Fibroblast of lung (primary cell): Measurements from ENCODE around the gene RIN1. TPM values are rescaled to one million over a fixed set of nuclear protein-coding genes. Genes with fewer than 3 reads are reported as not detected.

ENCODE experiments used
- DNase-seq, 2 donors: peaks; one replicate each; pipeline versions ENCODE4 v3.0.0 to v3.0.0-alpha.2; 2010; ENCODE audit warnings: low read depth in 2 of 2
- H2AFZ ChIP-seq: 2 replicates; pipeline ENCODE4 v1.5.1; 2012; ENCODE audit warnings: low read length, control low read depth, inconsistent platforms
- H3K27ac ChIP-seq: 2 replicates; pipeline ENCODE4 v1.5.1; 2011; ENCODE audit warnings: low read length, control low read depth; ENCODE audit not compliant: insufficient read depth
- H3K27me3 ChIP-seq: 2 replicates; pipeline ENCODE4 v1.5.1; 2011; ENCODE audit warnings: mild to moderate bottlenecking, low read length; ENCODE audit not compliant: control insufficient read depth, insufficient read depth
- H3K36me3 ChIP-seq: 2 replicates; pipeline ENCODE4 v1.5.1; 2011; ENCODE audit warnings: low read length; ENCODE audit not compliant: control insufficient read depth, insufficient read depth
- H3K4me1 ChIP-seq: 2 replicates; pipeline ENCODE4 v1.5.1; 2011; ENCODE audit warnings: low read length; ENCODE audit not compliant: control insufficient read depth, insufficient read depth; ENCODE audit errors: extremely low read depth
- H3K4me2 ChIP-seq: 2 replicates; pipeline ENCODE4 v1.5.1; 2011; ENCODE audit warnings: low read length, control low read depth; ENCODE audit not compliant: insufficient read depth; ENCODE audit errors: extremely low read depth
- H3K4me3 ChIP-seq, 4 experiments: fragments of 200-600 bp in 1 of 4; sonication (generic) in 1 of 4; replicated peaks in 1 of 4; 2 replicates each; pipeline ENCODE4 v1.5.1; 2011 to 2016; ENCODE audit warnings: low read length in 4 of 4, low read depth in 3 of 4, mild to moderate bottlenecking in 3 of 4, control low read depth in 2 of 4, inconsistent platforms in 1 of 4, mixed read lengths in 1 of 4; ENCODE audit not compliant: insufficient read depth in 1 of 4; ENCODE audit errors: control extremely low read depth in 1 of 4
- H3K79me2 ChIP-seq: 2 replicates; pipeline ENCODE4 v1.5.1; 2012; ENCODE audit warnings: mild to moderate bottlenecking, low read length, inconsistent platforms; ENCODE audit not compliant: control insufficient read depth, insufficient read depth
- H3K9ac ChIP-seq: 2 replicates; pipeline ENCODE4 v1.5.1; 2011; ENCODE audit warnings: mild to moderate bottlenecking, low read length, control low read depth; ENCODE audit not compliant: insufficient read depth
- H3K9me3 ChIP-seq: 2 replicates; pipeline ENCODE4 v1.5.1; 2012; ENCODE audit warnings: low read depth, low read length; ENCODE audit not compliant: control insufficient read depth, insufficient read depth
- H4K20me1 ChIP-seq: 2 replicates; pipeline ENCODE4 v1.5.1; 2011; ENCODE audit warnings: low read length; ENCODE audit not compliant: control insufficient read depth, insufficient read depth; ENCODE audit errors: extremely low read depth
- CTCF ChIP-seq, 2 donors: IDR thresholded peaks in 1 of 2; conservative IDR thresholded peaks in 1 of 2; 1 replicate in 1 of 2; 2 replicates in 1 of 2; pipeline ENCODE4 v1.5.1; 2011 to 2012; ENCODE audit warnings: low read length in 2 of 2, control low read depth in 1 of 2, inconsistent platforms in 1 of 2, low read depth in 1 of 2, mild to moderate bottlenecking in 1 of 2
- EZH2 ChIP-seq: IDR thresholded peaks from 2 replicates; pipeline ENCODE4 v1.5.1; 2012; ENCODE audit warnings: low read length, control low read depth, mild to moderate bottlenecking; ENCODE audit errors: missing control alignments
- polyA plus RNA-seq, 2 donors: library from polyadenylated mRNA; depleted of rRNA in 1 of 2; stranded (reverse) in 1 of 2; unstranded in 1 of 2; fragments of >200 nt; gene quantifications; 2 replicates each; pipeline ENCODE4 v1.2.1, GENCODE V29; 2011 to 2012; ENCODE audit warnings: missing spikeins in 1 of 2
- total RNA-seq: library from RNA; depleted of rRNA; stranded (reverse); fragments of >200 nt; gene quantifications from 2 replicates; pipeline ENCODE4 v1.2.1, GENCODE V29; 2014

RIN1 gene
- total and polyA plus RNA-seq, 2 donors (not counting 1 experiment from before 2014, with no cell fraction given), result 6.3 to 22.1 TPM

GRCh38 chr11:66293777-66294625 is 42.2 kb downstream of the RIN1 start:
- Histone ChIP-seq H3K36me3 (no peaks in the 10 kb centered on the region), H3K4me3 (no peak overlapping the region), H4K20me1 (no peaks in the 10 kb centered on the region), H3K27me3 (peaks cover 35% of the 10 kb centered on the region), H3K79me2 (no peaks in the 10 kb centered on the region), H3K27ac (no peak overlapping the region), H3K9me3 (no peaks in the 10 kb centered on the region), H3K4me1 (peaks cover 4% of the 10 kb centered on the region), H2AFZ (no peak overlapping the region), H3K9ac (no peak overlapping the region), H3K4me2 (no peak overlapping the region)
- no peak for DNase-seq
- no peak for TF ChIP-seq CTCF (conservative IDR thresholded peaks at IDR 0.05 in 1 of 2, IDR thresholded peaks at IDR 0.05 in 1 of 2; ENCODE audit: low read depth in 1 of 2, low read length in 2 of 2)
- no peak for TF ChIP-seq EZH2

GRCh38 chr11:66293352-66293751 is 42.9 kb downstream of the RIN1 start:
- Histone ChIP-seq H3K79me2 (peaks cover 3% of the 10 kb centered on the region), H3K27ac (no peak overlapping the region), H4K20me1 (no peaks in the 10 kb centered on the region), H3K4me2 (no peak overlapping the region), H3K9ac (no peak overlapping the region), H3K4me3 (no peak overlapping the region), H2AFZ (no peak overlapping the region), H3K4me1 (peaks cover 4% of the 10 kb centered on the region), H3K9me3 (no peaks in the 10 kb centered on the region), H3K27me3 (peaks cover 34% of the 10 kb centered on the region), H3K36me3 (no peaks in the 10 kb centered on the region)
- no peak for DNase-seq
- TF ChIP-seq EZH2, result peak; percentile 3
- no peak for TF ChIP-seq CTCF (conservative IDR thresholded peaks at IDR 0.05 in 1 of 2, IDR thresholded peaks at IDR 0.05 in 1 of 2; ENCODE audit: low read depth in 1 of 2, low read length in 2 of 2)

GRCh38 chr11:66292543-66293332 is 43.5 kb downstream of the RIN1 start:
- Histone ChIP-seq H3K4me1 (peaks cover 6% of the 10 kb centered on the region), H3K27ac (no peak overlapping the region), H3K36me3 (no peaks in the 10 kb centered on the region), H3K9me3 (no peaks in the 10 kb centered on the region), H3K9ac (no peak overlapping the region), H3K79me2 (peaks cover 9% of the 10 kb centered on the region), H3K27me3 (peaks cover 32% of the 10 kb centered on the region), H4K20me1 (no peaks in the 10 kb centered on the region), H3K4me2 (no peak overlapping the region), H2AFZ (no peak overlapping the region), H3K4me3 (no peak overlapping the region)
- no peak for DNase-seq
- TF ChIP-seq EZH2 (peak; percentile 58), CTCF (conservative IDR thresholded peaks at IDR 0.05 in 1 of 2, IDR thresholded peaks at IDR 0.05 in 1 of 2; ENCODE audit: low read depth in 1 of 2, low read length in 2 of 2) (no peak)
